Fibroblast of skin of abdomen (primary cell): ENCODE measurements around the gene CAB39.

Source experiments
- DNase-seq: peaks from one replicate; pipeline ENCODE4 v3.0.0-alpha.2; 2013

Gene CAB39

DNA sequence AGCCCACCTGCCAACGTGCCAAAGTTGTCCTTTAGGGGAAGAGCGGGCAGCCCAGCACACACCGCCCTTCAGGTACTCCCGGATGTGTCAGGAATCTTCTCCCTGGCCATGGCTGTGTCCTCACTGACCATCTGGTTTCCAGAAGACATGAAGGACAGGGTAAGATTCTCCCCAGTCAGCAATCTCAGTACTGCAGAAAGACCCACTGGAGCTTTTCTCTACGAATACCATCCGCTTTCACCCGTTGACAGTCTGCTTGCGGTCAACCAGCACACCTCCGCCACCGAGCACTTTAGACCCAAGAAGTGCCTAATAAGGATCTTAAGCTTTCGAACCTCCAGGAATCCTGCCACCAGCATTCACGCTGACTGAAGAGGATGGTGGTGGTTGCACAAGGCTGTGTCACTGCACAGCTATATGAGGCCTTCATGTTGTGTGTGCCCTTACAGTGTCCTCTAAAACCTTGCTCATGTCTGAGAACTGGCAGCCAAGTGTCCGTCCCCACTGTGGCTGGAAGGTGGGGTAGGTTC lies 109.4 kb downstream of the CAB39 start:
- no peak for DNase-seq

GRCh38 chr2:230823264-230823964 lies 110.8 kb downstream of the CAB39 start:
- no peak for DNase-seq

GRCh38 chr2:230824406-230824978 lies 111.8 kb downstream of the CAB39 start:
- peak; percentile 82 for DNase-seq

GRCh38 chr2:230825354-230825753 lies 112.7 kb downstream of the CAB39 start:
- DNase-seq, result no peak

GRCh38 chr2:230827774-230828271 lies 115.2 kb downstream of the CAB39 start:
- DNase-seq, result no peak

DNA sequence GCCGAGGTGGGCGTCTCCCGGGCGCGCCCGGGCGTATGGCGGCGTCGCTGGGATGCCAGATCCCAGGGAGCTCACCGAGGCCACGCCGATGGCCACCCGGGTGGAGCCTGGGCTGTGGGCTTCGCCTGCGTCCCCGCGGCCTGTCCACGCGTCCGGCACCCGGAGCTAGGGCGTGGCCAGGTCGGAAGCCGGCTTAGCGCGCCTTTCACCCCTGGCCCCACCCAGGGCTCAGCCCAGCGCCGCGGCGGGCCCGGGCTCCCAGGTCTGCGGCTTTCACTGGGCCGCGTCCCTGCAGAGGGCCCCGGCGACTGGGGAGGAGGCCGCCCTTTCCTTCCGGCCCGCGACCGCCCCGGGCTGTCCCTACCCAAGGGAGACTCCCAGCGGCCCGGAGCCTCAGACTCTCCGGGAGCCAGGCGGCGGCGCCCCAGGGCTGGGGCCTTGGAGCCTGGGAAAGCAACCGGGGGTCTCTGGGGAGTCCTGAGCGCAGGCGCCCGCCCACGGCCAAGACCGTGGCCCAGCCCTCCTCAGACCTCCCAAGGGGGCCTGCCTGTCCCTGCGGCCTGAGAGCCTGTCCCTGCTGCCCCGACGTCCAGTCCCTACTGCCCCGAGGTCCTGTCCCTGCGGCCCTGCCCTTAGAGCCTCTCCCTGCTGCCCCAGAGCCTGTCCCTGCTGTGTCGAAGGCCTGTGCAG lies 115.8 kb downstream of the CAB39 start:
- DNase-seq, result no peak

- DNase-seq, result no peak
Observed at GRCh38 chr2:230829293-230829692, 116.7 kb downstream of the CAB39 start.

DNA sequence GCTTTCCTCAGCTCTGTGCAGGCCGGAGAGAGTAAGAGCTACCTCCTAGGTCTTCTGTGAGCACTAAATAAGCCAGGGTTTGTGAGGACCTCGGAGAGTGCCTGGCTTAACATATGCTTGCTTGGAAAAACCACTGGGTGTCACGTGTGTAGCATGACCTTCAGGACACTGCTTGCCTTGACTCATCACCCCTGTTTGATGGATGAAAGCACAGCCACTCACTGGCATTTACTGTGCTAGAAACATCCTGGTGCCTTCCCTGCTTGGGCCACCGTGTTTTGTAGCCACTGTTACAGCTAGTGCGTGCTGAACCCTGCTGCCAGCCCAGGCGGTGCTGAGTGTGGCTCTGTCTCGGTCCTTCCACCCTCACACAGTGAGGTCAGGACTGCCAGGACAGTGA lies 117.3 kb downstream of the CAB39 start:
- no peak for DNase-seq

DNA sequence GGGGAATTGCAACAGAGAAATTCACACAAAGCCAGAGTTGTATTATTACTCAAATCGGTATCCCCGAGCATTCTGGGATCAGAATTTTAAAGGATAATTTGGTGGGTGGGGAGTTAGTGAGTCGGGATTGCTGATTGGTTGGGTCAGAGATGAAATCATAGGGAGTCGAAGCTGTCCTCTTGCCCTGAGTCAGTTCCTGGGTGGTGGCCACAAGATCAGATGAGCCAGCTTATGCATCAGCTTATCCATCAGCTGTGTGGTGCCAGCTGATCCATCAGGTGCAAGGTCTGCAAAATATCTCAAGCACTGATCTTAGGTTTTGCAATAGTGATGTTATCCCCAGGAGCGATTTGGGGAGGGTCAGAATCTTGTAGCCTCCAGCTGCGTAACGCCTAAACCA lies 117.8 kb downstream of the CAB39 start:
- no peak for DNase-seq

- no peak for DNase-seq
Observed at GRCh38 chr2:230840301-230840700, 127.7 kb downstream of the CAB39 start.

DNA sequence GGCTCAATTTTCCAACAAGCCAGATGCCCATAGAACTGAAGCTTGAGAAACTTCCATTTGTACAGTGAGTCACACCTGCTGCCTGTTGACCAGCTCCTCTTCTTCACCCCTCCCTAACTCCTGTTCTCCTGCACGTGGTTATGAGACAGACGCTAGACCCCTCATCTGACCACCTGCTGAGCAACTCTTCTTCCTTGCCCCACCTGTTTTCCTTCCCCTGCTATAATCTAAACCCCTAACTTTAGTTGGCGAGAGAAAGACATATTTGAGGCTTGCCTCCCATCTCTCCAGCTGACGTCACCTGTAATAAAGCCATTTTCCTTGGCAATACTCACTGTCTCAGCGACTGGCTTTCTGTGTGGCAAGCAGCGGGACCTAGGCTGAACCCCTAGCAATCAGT lies 129.8 kb downstream of the CAB39 start:
- no peak for DNase-seq

DNA sequence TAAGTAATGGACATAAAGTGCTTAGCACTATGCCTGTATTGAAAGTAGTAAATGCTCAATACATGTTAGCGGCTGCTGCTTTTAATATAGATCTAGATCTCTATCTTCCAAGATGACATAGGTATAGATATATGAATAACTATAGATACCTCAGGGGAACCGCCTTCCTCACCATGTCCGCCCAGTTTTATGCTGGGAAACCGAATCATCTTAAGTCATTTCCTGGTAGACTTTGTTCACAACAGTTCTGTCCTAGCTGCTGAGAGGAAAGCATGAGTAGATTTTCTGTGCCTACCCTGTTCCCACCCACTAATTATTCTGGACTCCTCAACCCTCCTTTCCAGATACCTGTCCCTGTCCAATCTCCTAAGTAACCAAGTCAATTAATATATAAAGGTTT lies 130.5 kb downstream of the CAB39 start:
- DNase-seq, result no peak

DNA sequence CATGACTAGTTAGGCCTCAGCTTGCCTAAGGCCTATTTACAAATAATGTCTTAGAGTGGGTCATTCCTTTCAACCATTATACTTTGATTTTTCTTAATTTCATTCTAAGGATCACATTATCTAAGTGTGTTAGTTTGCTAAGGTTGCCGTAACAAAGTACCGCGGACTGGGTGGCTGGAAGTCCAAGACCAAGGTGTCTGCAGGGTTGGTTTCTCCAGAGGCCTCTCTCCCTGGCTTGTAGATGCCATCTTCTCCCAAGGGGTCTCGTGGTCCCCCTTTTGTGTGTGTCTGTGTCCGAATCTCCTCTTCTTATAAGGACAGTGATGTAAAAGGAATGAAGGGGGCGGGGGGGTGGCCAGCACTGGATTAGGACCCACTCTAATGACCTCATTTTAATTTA lies 133.7 kb downstream of the CAB39 start:
- DNase-seq, result no peak

DNA sequence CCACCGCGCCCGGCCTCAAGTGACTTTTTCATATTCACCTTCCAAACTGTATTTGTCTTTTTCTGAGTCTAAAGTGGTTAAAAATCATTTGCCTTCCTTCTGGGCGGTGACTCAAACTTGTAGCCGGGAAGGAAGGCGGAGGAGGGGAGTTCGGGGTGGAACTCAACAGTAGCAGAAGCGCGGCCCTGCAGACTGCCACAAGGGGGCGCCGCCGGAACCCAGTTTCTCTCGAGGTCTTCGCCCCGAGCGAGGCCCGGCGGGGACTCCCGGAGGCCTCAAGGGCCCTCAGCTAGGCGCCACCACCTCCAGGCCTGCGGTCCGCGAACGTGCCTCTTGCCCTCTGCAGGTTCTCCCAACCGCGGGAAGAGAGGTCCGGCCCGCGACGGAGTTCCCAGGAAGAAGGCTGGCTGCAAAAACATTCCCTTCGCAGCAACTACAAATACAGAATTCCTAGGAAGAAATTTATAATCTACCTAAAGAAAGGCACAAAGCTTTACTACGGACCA lies 135.3 kb downstream of the CAB39 start:
- DNase-seq, result peak; percentile 84

DNA sequence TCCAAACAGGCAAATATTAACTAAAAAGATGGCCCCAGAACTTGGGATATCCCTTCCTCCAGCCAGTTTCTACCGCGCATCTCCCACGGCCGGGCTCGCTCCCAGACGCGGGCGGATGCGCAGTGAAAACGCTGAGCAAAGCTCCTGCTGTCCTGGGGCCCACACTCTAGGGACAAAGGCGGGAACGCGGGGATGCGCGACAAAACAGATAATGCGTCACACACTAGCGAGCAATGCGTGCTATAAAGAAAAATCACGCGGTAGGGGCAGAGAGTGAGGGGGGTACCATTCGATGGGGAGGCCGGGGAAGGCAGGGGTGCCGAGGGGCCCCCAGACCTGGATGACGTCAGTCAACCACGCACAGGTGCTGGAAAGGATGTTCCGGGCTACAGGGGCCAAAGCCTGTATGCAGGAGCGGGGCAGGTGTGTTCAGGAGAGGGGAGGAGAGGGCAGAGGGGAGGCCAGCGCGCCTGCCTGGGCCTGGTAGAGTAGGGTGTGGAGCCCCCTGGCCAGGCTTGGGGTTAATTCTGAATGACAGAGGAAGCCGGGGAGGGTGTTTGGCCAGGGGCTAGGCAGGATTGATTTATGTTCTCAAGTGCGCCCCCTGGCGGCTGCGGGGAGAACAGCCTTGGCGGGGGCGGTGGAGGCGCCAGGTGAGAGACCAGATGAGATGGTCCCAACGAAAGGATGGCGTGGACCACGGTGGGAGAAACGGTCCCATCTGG lies 137.2 kb downstream of the CAB39 start:
- DNase-seq, result no peak

DNA sequence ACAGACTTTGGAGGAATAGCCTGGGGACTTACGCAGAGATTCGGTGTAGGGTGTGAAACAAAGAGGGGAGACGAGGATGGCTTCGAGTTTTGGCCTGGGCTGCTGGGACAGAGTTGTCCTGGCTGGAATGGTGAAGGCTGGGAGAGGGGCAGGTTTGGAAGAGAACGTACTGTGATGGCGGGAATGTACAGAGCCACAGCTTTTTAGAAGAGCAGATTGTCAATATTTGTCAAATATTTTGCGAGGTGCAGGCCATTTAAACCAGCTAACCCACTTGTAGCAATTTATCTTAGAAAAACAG lies 137.7 kb downstream of the CAB39 start:
- no peak for DNase-seq

DNA sequence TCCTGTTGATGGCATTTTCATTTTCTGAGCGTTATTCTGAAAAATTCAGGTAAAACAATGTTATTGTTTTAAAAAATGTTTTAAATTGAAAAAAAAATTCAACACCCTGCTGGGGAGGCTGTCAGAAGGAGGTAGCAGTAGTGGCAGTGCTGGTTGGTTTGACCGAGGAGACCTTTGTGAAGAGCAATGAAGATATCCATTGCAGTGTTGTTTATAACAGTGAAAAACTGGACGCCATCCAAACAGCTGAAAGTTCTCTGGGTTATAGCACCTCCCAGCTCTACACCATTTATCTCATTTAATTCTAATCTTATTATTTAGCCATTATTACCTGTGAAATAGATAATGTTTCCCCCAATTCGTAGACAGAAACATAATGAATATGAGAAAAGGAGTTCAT lies 139.5 kb downstream of the CAB39 start:
- DNase-seq, result no peak

DNA sequence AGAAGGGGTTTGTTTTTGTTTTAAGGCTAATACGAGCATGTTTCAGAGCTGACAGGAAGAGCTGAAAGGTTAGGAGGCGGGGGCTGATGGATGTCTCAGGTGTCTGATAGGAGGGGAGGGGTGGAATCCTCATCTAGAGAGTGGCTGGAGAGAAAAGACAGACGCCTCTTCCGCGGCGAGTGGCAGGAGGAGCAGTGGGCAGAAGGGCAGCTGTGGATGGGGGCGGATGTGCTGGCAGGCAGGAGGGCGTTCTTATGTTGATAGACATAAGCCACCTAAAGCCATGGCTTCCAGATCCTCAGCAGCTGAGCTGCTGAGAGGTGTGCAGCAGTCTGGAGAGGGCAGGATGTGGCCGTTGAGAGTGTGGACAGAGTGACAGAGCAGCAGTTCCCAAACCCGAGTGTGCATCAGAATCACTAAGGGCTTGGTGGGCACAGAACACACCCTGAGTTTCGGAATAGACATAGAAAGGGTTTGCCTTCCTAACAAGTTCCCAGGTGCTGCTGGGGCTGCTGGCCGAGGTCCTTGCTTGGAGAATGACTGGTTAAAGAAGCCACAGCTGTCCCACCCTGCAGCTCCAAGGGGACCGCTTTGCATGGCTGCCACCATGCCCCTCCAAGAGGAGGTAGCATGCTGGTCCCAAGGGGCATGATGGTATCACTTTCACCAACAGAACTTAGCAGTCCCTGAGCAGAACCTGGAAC lies 149.1 kb downstream of the CAB39 start:
- DNase-seq, result no peak

DNA sequence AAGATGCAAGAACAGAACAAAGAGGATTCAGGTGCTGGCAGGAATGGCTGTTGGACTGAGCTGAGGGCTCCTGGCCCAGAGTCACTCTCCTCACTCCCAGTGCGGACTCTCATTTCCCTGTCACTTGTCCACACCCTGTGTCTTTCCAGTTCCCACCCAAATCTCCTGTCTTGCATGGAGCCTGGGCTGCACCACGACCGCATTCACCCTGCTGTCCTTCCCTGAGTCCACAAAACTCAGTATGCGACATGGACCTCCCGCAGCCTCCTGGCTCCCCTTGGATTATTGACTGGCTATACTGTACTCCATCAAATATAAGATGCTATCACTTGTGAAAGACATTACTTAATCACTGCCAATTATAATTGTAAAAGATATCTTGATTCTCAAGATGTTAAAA lies 149.7 kb downstream of the CAB39 start:
- DNase-seq, result no peak

- no peak for DNase-seq
Observed at GRCh38 chr2:230863031-230863430, 150.4 kb downstream of the CAB39 start.

GRCh38 chr2:230863442-230864121 lies 150.9 kb downstream of the CAB39 start:
- DNase-seq, result no peak

GRCh38 chr2:230864122-230864604 lies 151.5 kb downstream of the CAB39 start:
- DNase-seq, result no peak
